Suprapubic skin (tissue), 4 donors: ENCODE results near the gene WASF1. TPM values are rescaled to one million over a fixed set of nuclear protein-coding genes. Genes with fewer than 3 reads are reported as not detected.
"Not testable (repeated sequence)": the region's sequence is repeated elsewhere in the genome, so short reads cannot be mapped to it uniquely, and the experiment has no call there.

Experiments
- DNase-seq, 2 donors: peaks; one replicate each; pipeline ENCODE4 v3.0.0-alpha.2; 2019; ENCODE audit warnings: low spot score in 2 of 2
- H3K27ac ChIP-seq: fragments of 200-600 bp; sonication (generic); one replicate; pipeline ENCODE4 v1.5.1; 2019
- H3K27me3 ChIP-seq: fragments of 200-600 bp; sonication (generic); one replicate; pipeline ENCODE4 v1.5.1; 2019
- H3K36me3 ChIP-seq: fragments of 200-600 bp; sonication (generic); one replicate; pipeline ENCODE4 v1.5.1; 2019
- H3K4me1 ChIP-seq: fragments of 200-600 bp; sonication (generic); one replicate; pipeline ENCODE4 v1.5.1; 2019
- H3K4me3 ChIP-seq: fragments of 200-600 bp; sonication (generic); one replicate; pipeline ENCODE4 v1.5.1; 2019; ENCODE audit warnings: mild to moderate bottlenecking
- H3K9me3 ChIP-seq: fragments of 200-600 bp; sonication (generic); one replicate; pipeline ENCODE4 v1.5.1; 2019
- CTCF ChIP-seq, 2 donors: fragments of 200-600 bp in 1 of 2; fragments of 450-650 bp in 1 of 2; sonication (generic) in 1 of 2; IDR thresholded peaks; one replicate each; pipeline ENCODE4 v1.5.1; 2016 to 2019; ENCODE audit warnings: antibody characterized with exemption in 2 of 2, mild to moderate bottlenecking in 1 of 2, moderate library complexity in 1 of 2
- EP300 ChIP-seq: sonication (generic); formaldehyde crosslinking; IDR thresholded peaks from one replicate; pipeline ENCODE4 v1.6.1; 2017; ENCODE audit warnings: antibody characterized with exemption
- POLR2A ChIP-seq, 2 donors: fragments of 450-650 bp; IDR thresholded peaks; one replicate each; pipeline ENCODE4 v1.6.1; 2017; ENCODE audit warnings: antibody characterized with exemption in 2 of 2, mild to moderate bottlenecking in 2 of 2, moderate library complexity in 2 of 2
- POLR2AphosphoS5 ChIP-seq, 3 donors: sonication (generic); formaldehyde crosslinking; IDR thresholded peaks; one replicate each; pipeline ENCODE4 v1.6.1; 2017; ENCODE audit warnings: antibody characterized with exemption in 3 of 3
- WGBS: methylation state at CpG from one replicate; pipeline ENCODE4 v1.1.5; 2018; 5-methylcytosine and 5-hydroxymethylcytosine counted together
- total RNA-seq, 4 donors: library from RNA; depleted of rRNA; stranded (reverse); fragments of >200 nt; gene quantifications; one replicate each; pipeline ENCODE4 v1.1.0, GENCODE V29; 2016

The WASF1 gene
- total RNA-seq, 4 donors from 2014 or later = 5.9 to 10.9 (median 6.2) TPM

GRCh38 chr6:110090876-110091275 lies 88.6 kb downstream of the WASF1 start:
- Histone ChIP-seq H3K36me3 (no peaks in the 10 kb centered on the region), H3K9me3 (no peaks in the 10 kb centered on the region), H3K4me3 (no peak overlapping the region), H3K27me3 (no peaks in the 10 kb centered on the region), H3K4me1 (peaks cover 2% of the 10 kb centered on the region), H3K27ac (no peak overlapping the region)
- no peak for DNase-seq
- TF ChIP-seq CTCF (IDR thresholded peaks at IDR 0.05) (no peak), POLR2A (IDR thresholded peaks at IDR 0.05) (no peak), POLR2AphosphoS5 (IDR thresholded peaks at IDR 0.05) (no peak), EP300 (no peak)

- no peaks in the 10 kb centered on the region for H3K27me3 ChIP-seq
- no peaks in the 10 kb centered on the region for H3K4me1 ChIP-seq
- TF ChIP-seq POLR2AphosphoS5 (IDR thresholded peaks at IDR 0.05) (no peak), POLR2A (IDR thresholded peaks at IDR 0.05) (no peak), CTCF (IDR thresholded peaks at IDR 0.05) (no peak), EP300 (no peak)
- no peaks in the 10 kb centered on the region for H3K36me3 ChIP-seq
- no peaks in the 10 kb centered on the region for H3K9me3 ChIP-seq
- H3K4me3 ChIP-seq = no peak overlapping the region
- H3K27ac ChIP-seq = no peak overlapping the region
- no peak for DNase-seq
These were observed 90.1 kb downstream of the WASF1 start for GRCh38 chr6:110089323-110089722.

- Histone ChIP-seq H3K4me1 (no peaks in the 10 kb centered on the region), H3K9me3 (no peaks in the 10 kb centered on the region), H3K36me3 (no peaks in the 10 kb centered on the region), H3K4me3 (no peak overlapping the region), H3K27ac (no peak overlapping the region), H3K27me3 (no peaks in the 10 kb centered on the region)
- no peak for DNase-seq
- no peak for TF ChIP-seq CTCF (IDR thresholded peaks at IDR 0.05)
- no peak for TF ChIP-seq EP300
- no peak for TF ChIP-seq POLR2A (IDR thresholded peaks at IDR 0.05)
- TF ChIP-seq POLR2AphosphoS5 (IDR thresholded peaks at IDR 0.05) = no peak
- WGBS = 100% methylated on average over 2 of the region's 2 CpGs
These were observed 94.2 kb downstream of the WASF1 start for GRCh38 chr6:110085285-110085684.

GRCh38 chr6:110083875-110084585 lies 95.4 kb downstream of the WASF1 start:
- H3K4me3 ChIP-seq = no peak overlapping the region
- WGBS = 84% methylated on average over 1 of the region's 1 CpG
- no peak for DNase-seq
- H3K36me3 ChIP-seq = no peaks in the 10 kb centered on the region
- no peaks in the 10 kb centered on the region for H3K9me3 ChIP-seq
- TF ChIP-seq POLR2A (IDR thresholded peaks at IDR 0.05) = no peak
- TF ChIP-seq EP300 = no peak
- no peak for TF ChIP-seq CTCF (IDR thresholded peaks at IDR 0.05)
- TF ChIP-seq POLR2AphosphoS5 (IDR thresholded peaks at IDR 0.05) = no peak
- H3K27ac ChIP-seq = no peak overlapping the region
- H3K4me1 ChIP-seq = no peaks in the 10 kb centered on the region
- H3K27me3 ChIP-seq = no peaks in the 10 kb centered on the region

- Histone ChIP-seq H3K4me1 (no peaks in the 10 kb centered on the region), H3K4me3 (no peak overlapping the region), H3K27me3 (peaks cover 4% of the 10 kb centered on the region), H3K9me3 (no peaks in the 10 kb centered on the region), H3K27ac (no peak overlapping the region), H3K36me3 (no peaks in the 10 kb centered on the region)
- no peak for DNase-seq
- TF ChIP-seq EP300 = no peak
- no peak for TF ChIP-seq POLR2A (IDR thresholded peaks at IDR 0.05)
- no peak for TF ChIP-seq CTCF (IDR thresholded peaks at IDR 0.05)
- TF ChIP-seq POLR2AphosphoS5 (IDR thresholded peaks at IDR 0.05) = no peak
- 73% methylated on average over 1 of the region's 1 CpG for WGBS
These were observed 104.1 kb downstream of the WASF1 start for GRCh38 chr6:110075406-110075805.

GRCh38 chr6:110073474-110073873 lies 106.0 kb downstream of the WASF1 start:
- not testable (repeated sequence) for H3K36me3 ChIP-seq, H3K27me3 ChIP-seq, H3K4me3 ChIP-seq, H3K9me3 ChIP-seq, H3K4me1 ChIP-seq, H3K27ac ChIP-seq, DNase-seq
